Panc1 (cell line): ENCODE measurements around the gene TRAF3IP3.

Source experiments
- CTCF ChIP-seq: fragments of 450-650 bp; IDR thresholded peaks from 2 replicates; pipeline ENCODE4 v1.5.1; 2017; ENCODE audit warnings: mild to moderate bottlenecking
- POLR2AphosphoS5 ChIP-seq: IDR thresholded peaks from 2 replicates; pipeline ENCODE4 v1.6.1; 2012; ENCODE audit warnings: mild to moderate bottlenecking, low read depth, low read length, moderate library complexity
- REST ChIP-seq, 2 experiments: IDR thresholded peaks; 2 replicates each; pipeline ENCODE4 v1.6.1; 2011 to 2012; ENCODE audit warnings: low read depth in 2 of 2, control low read depth in 1 of 2, low read length in 1 of 2, mild to moderate bottlenecking in 1 of 2, moderate library complexity in 1 of 2; ENCODE audit not compliant: insufficient read depth in 1 of 2

- TF ChIP-seq CTCF, result no peak
- TF ChIP-seq REST (IDR thresholded peaks at IDR 0.05; ENCODE audit: insufficient read depth in 1 of 2, low read depth in 2 of 2, low read length in 1 of 2), result no peak
- no peak for TF ChIP-seq POLR2AphosphoS5
Measured at GRCh38 chr1:209728466-209728865, 27.4 kb upstream of the TRAF3IP3 start.
